HCT116 (cell line): ENCODE results near the gene RUNX1. TPM values are rescaled to one million over a fixed set of nuclear protein-coding genes. Genes with fewer than 3 reads are reported as not detected.

ENCODE experiments used
- ATAC-seq: fragments of 200-7000 bp; cut with Tn5 transposase; 2 replicates; pipeline ENCODE4 v1.9.1; 2020; ENCODE audit warnings: mild to moderate bottlenecking, moderate library complexity
- BruUV-seq: library from RNA; stranded (reverse); fragments of 400-500 nt; replicated peaks from 2 replicates; lab custom pipeline; 2021; lab: Mats Ljungman, UMichigan
- CTCF ChIA-PET: fragments of 300-600 bp; sonication (Branson Sonifier 250); formaldehyde crosslinking; loops from one replicate; lab custom pipeline; 2021; ENCODE audit warnings: antibody characterized with exemption; lab: Charles Lee
- POLR2A ChIA-PET: fragments of 300-600, 350-600 bp; sonication (Branson Sonifier 250); formaldehyde crosslinking; loops from one replicate; lab custom pipeline; 2021; ENCODE audit warnings: antibody characterized with exemption; lab: Charles Lee
- RAD21 ChIA-PET, 2 experiments: fragments of 300-600 bp; sonication (Branson Sonifier 250); formaldehyde crosslinking; loops; one replicate each; lab custom pipeline; 2023; ENCODE audit warnings: low total read pairs in 2 of 2; ENCODE audit not compliant: uncharacterized antibody in 2 of 2, unreplicated experiment in 2 of 2, low non-redundant PET in 1 of 2; lab: Charles Lee
- DNase-seq: peaks from one replicate; pipeline ENCODE4 v3.0.0-alpha.2; 2010; ENCODE audit warnings: low read depth, low spot score
- H2AFZ ChIP-seq: fragments of 200-600 bp; shearing (Covaris generic), sonication (generic); 2 replicates; pipeline ENCODE4 v1.6.1; 2017; ENCODE audit warnings: low read depth, mixed run types, mixed read lengths, antibody characterized with exemption, low read length; ENCODE audit not compliant: poor library complexity, severe bottlenecking
- H3K27ac ChIP-seq: 2 replicates; pipeline ENCODE4 v1.5.1; 2012; ENCODE audit warnings: low read depth, low read length
- H3K27me3 ChIP-seq: fragments of 200-600 bp; sonication (generic); 2 replicates; pipeline ENCODE4 v1.6.1; 2016; ENCODE audit warnings: mixed run types, low read length, mixed read lengths; ENCODE audit not compliant: insufficient read depth
- H3K36me3 ChIP-seq, 2 experiments: fragments of 200-500 bp in 1 of 2; fragments of 200-600 bp in 1 of 2; sonication (Bioruptor generic) in 1 of 2; sonication (generic) in 1 of 2; 2 replicates each; pipeline versions ENCODE4 v1.5.1 to v1.6.1; 2014 to 2016; ENCODE audit warnings: low read length in 2 of 2, inconsistent platforms in 1 of 2, mixed read lengths in 1 of 2, mixed run types in 1 of 2; ENCODE audit not compliant: insufficient read depth in 2 of 2, control insufficient read depth in 1 of 2
- H3K4me1 ChIP-seq, 2 experiments: fragments of 200-600 bp in 1 of 2; sonication (generic) in 1 of 2; 2 replicates each; pipeline versions ENCODE4 v1.5.1 to v1.6.1; 2012 to 2017; ENCODE audit warnings: low read length in 2 of 2, inconsistent platforms in 1 of 2, mild to moderate bottlenecking in 1 of 2, mixed read lengths in 1 of 2, mixed run types in 1 of 2, moderate library complexity in 1 of 2; ENCODE audit not compliant: insufficient read depth in 2 of 2, control insufficient read depth in 1 of 2
- H3K4me2 ChIP-seq: fragments of 200-600 bp; sonication (generic); 2 replicates; pipeline ENCODE4 v1.6.1; 2017; ENCODE audit warnings: mixed run types, low read length, mixed read lengths
- H3K4me3 ChIP-seq, 2 experiments: fragments of 200-600 bp in 1 of 2; sonication (generic) in 1 of 2; replicated peaks in 1 of 2; 2 replicates each; pipeline ENCODE4 v1.5.1; 2011 to 2016; ENCODE audit warnings: low read length in 2 of 2, control low read depth in 1 of 2, low read depth in 1 of 2, mild to moderate bottlenecking in 1 of 2, mixed read lengths in 1 of 2, mixed run types in 1 of 2
- H3K79me2 ChIP-seq: fragments of 200-600 bp; sonication (generic); 2 replicates; pipeline ENCODE4 v1.6.1; 2017; ENCODE audit warnings: mild to moderate bottlenecking, mixed run types, low read length, moderate library complexity, mixed read lengths; ENCODE audit not compliant: insufficient read depth
- H3K9ac ChIP-seq: fragments of 200-600 bp; sonication (generic); 2 replicates; pipeline ENCODE4 v1.6.1; 2016; ENCODE audit warnings: low read length, mixed read lengths
- H3K9me2 ChIP-seq: fragments of 200-600 bp; sonication (generic), shearing (Covaris generic); 2 replicates; pipeline ENCODE4 v1.6.1; 2017; ENCODE audit warnings: mixed run types, mild to moderate bottlenecking, moderate library complexity; ENCODE audit not compliant: insufficient read depth
- H3K9me3 ChIP-seq, 2 experiments: fragments of 200-500 bp in 1 of 2; fragments of 200-600 bp in 1 of 2; sonication (Bioruptor generic) in 1 of 2; sonication (generic) in 1 of 2; 2 replicates each; pipeline ENCODE4 v1.6.1; 2014 to 2017; ENCODE audit warnings: low read length in 2 of 2, mixed read lengths in 2 of 2, inconsistent platforms in 1 of 2, low read depth in 1 of 2, mild to moderate bottlenecking in 1 of 2, mixed run types in 1 of 2, moderate library complexity in 1 of 2; ENCODE audit not compliant: control insufficient read depth in 1 of 2, insufficient read depth in 1 of 2
- H4K20me1 ChIP-seq: fragments of 200-600 bp; sonication (generic), shearing (Covaris generic); 2 replicates; pipeline ENCODE4 v1.6.1; 2017; ENCODE audit warnings: mixed run types, mild to moderate bottlenecking, moderate library complexity; ENCODE audit not compliant: insufficient read depth
- CBX3 ChIP-seq: IDR thresholded peaks from 2 replicates; pipeline ENCODE4 v1.6.1; 2012; ENCODE audit warnings: low read depth
- EGR1 ChIP-seq: IDR thresholded peaks from 2 replicates; pipeline ENCODE4 v1.6.1; 2012; ENCODE audit warnings: low read depth
- ELF1 ChIP-seq: IDR thresholded peaks from 2 replicates; pipeline ENCODE4 v1.6.1; 2012; ENCODE audit warnings: low read depth, borderline replicate concordance
- EZH2 ChIP-seq: fragments of 200-600 bp; sonication (generic); IDR thresholded peaks from 2 replicates; pipeline ENCODE4 v1.6.1; 2017; ENCODE audit warnings: antibody characterized with exemption, mixed run types
- EZH2phosphoT487 ChIP-seq: fragments of 200-600 bp; IDR thresholded peaks from 2 replicates; pipeline ENCODE4 v1.6.1; 2018; ENCODE audit warnings: antibody characterized with exemption, borderline replicate concordance
- JUND ChIP-seq: IDR thresholded peaks from 2 replicates; pipeline ENCODE4 v1.6.1; 2012
- POLR2A ChIP-seq: IDR thresholded peaks from 2 replicates; pipeline ENCODE4 v1.7.0; 2011; ENCODE audit warnings: borderline replicate concordance; ENCODE audit not compliant: insufficient read depth, insufficient read length; ENCODE audit errors: extremely low read depth
- POLR2AphosphoS5 ChIP-seq: IDR thresholded peaks from 2 replicates; pipeline ENCODE4 v1.6.1; 2011; ENCODE audit warnings: mild to moderate bottlenecking, low read depth, low read length, moderate library complexity
- RAD21 ChIP-seq: IDR thresholded peaks from 2 replicates; pipeline ENCODE4 v1.6.1; 2012; ENCODE audit warnings: low read depth, mild to moderate bottlenecking
- SIN3A ChIP-seq: IDR thresholded peaks from 2 replicates; pipeline ENCODE4 v1.6.1; 2012; ENCODE audit warnings: low read depth
- SRF ChIP-seq: IDR thresholded peaks from 2 replicates; pipeline ENCODE4 v1.6.1; 2012; ENCODE audit warnings: low read depth
- TCF7L2 ChIP-seq: IDR thresholded peaks from 2 replicates; pipeline ENCODE4 v1.7.0; 2011; ENCODE audit warnings: borderline replicate concordance, inconsistent platforms; ENCODE audit not compliant: insufficient read depth, insufficient read length; ENCODE audit errors: extremely low read depth
- YY1 ChIP-seq: IDR thresholded peaks from 2 replicates; pipeline ENCODE4 v1.6.1; 2011; ENCODE audit warnings: low read length, low read depth, moderate library complexity, mild to moderate bottlenecking; ENCODE audit not compliant: insufficient replicate concordance; ENCODE audit errors: extremely low read depth
- ZFX ChIP-seq: fragments of 450-650 bp; IDR thresholded peaks from 2 replicates; pipeline ENCODE4 v1.6.1; 2017
- ZNF274 ChIP-seq: fragments of 200-500 bp; sonication (Bioruptor generic); IDR thresholded peaks from 2 replicates; pipeline ENCODE4 v1.6.1; 2014; ENCODE audit warnings: mild to moderate bottlenecking, low read depth, low read length, inconsistent platforms
- intact Hi-C: fragments of 100-400 bp; cut with micrococcal nuclease; formaldehyde crosslinking; loops from 2 replicates; pipeline ENCODE4 v1.10.0; 2022
- total RNA-seq: library from RNA; stranded (reverse); gene quantifications from one replicate; pipeline ENCODE4 v1.2.1, GENCODE V29; 2021; ENCODE audit not compliant: unreplicated experiment
- TF ChIP-seq, protein P1 (sequence below), 3 experiments: fragments of 200-600 bp in 1 of 3; sonication (generic) in 1 of 3; IDR thresholded peaks in 2 of 3; conservative IDR thresholded peaks in 1 of 3; 2 replicates each; pipeline ENCODE4 v1.5.1; 2012 to 2017; ENCODE audit warnings: low read depth in 2 of 3, low read length in 2 of 3, antibody characterized with exemption in 1 of 3, borderline replicate concordance in 1 of 3, control low read depth in 1 of 3, mild to moderate bottlenecking in 1 of 3, mixed read lengths in 1 of 3, mixed run types in 1 of 3, moderate library complexity in 1 of 3; ENCODE audit not compliant: insufficient read depth in 1 of 3
- TF ChIP-seq, protein P2 (sequence below): IDR thresholded peaks from 2 replicates; pipeline ENCODE4 v1.6.1; 2011; ENCODE audit warnings: mild to moderate bottlenecking, low read length, moderate library complexity; ENCODE audit not compliant: insufficient replicate concordance; ENCODE audit errors: extremely low read depth

The RUNX1 gene
- total RNA-seq, 1 experiment from 2014 or later, result 33.5 TPM

DNA sequence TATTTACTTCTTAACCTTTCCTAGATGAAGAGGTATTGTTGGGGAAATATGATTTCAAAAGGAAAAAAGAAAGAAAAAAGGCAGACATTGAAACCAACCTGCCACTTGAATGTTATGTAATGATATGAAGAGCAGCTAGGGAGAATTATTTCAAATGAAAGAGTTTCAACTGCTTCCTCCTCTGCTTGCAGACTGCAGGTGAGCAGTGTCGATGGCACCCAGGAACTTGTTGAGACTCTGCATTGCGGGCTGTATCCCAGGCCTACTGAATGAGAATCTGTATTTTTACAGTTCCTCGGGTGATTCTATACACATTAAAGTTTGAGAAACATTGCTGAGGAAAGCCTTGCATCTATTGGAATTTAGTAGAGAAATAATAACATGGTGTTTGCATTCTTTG, 3.7 kb upstream of the RUNX1 start:
- Histone ChIP-seq H3K27me3 (no peaks in the 10 kb centered on the region), H3K4me2 (no peak overlapping the region), H3K9me2 (no peaks in the 10 kb centered on the region; the same call in 1 of the 2 replicates), H4K20me1 (no peaks in the 10 kb centered on the region), H3K4me3 (no peak overlapping the region), H2AFZ (no peak overlapping the region), H3K79me2 (no peaks in the 10 kb centered on the region), H3K27ac (no peak overlapping the region), H3K9me3 (no peaks in the 10 kb centered on the region), H3K9ac (no peak overlapping the region), H3K4me1 (peaks cover 14 to 35% of the 10 kb centered on the region in 2 experiments), H3K36me3 (no peaks in the 10 kb centered on the region)
- intact Hi-C loops, result loop anchor here (5.0 kb wide), 3 partner anchors 166 to 880 kb away; no protein-coding TSS in a partner anchor
- ChIA-PET CTCF (interaction anchor here (1.3 to 1.6 kb wide), 2 partner anchors 85 to 348 kb away, joined by 4 to 5 read pairs; no protein-coding TSS in a partner anchor), POLR2A (interaction anchor here (0.6 kb wide), 1 partner anchor 14 kb away, joined by 3 read pairs; no protein-coding TSS in a partner anchor), RAD21 (interaction anchor here in 1 of 2 experiments (1.4 kb wide), 1 partner anchor 165 kb away, joined by 4 read pairs; no protein-coding TSS in a partner anchor)
- TF ChIP-seq POLR2AphosphoS5 (no peak), SIN3A (no peak), CBX3 (no peak), RAD21 (no peak), POLR2A (no peak), SRF (no peak), ZFX (no peak), EGR1 (no peak), YY1 (no peak), ZNF274 (no peak), EZH2phosphoT487 (no peak), EZH2 (no peak), ELF1 (no peak), JUND (no peak), TCF7L2 (no peak)
- TF ChIP-seq, protein P1, sequence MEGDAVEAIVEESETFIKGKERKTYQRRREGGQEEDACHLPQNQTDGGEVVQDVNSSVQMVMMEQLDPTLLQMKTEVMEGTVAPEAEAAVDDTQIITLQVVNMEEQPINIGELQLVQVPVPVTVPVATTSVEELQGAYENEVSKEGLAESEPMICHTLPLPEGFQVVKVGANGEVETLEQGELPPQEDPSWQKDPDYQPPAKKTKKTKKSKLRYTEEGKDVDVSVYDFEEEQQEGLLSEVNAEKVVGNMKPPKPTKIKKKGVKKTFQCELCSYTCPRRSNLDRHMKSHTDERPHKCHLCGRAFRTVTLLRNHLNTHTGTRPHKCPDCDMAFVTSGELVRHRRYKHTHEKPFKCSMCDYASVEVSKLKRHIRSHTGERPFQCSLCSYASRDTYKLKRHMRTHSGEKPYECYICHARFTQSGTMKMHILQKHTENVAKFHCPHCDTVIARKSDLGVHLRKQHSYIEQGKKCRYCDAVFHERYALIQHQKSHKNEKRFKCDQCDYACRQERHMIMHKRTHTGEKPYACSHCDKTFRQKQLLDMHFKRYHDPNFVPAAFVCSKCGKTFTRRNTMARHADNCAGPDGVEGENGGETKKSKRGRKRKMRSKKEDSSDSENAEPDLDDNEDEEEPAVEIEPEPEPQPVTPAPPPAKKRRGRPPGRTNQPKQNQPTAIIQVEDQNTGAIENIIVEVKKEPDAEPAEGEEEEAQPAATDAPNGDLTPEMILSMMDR (IDR thresholded peaks at IDR 0.05 in 2 of 3, conservative IDR thresholded peaks at IDR 0.05 in 1 of 3; ENCODE audit: borderline replicate concordance in 1 of 3, insufficient read depth in 1 of 3, low read depth in 2 of 3, low read length in 2 of 3), result no peak
- TF ChIP-seq, protein P2, sequence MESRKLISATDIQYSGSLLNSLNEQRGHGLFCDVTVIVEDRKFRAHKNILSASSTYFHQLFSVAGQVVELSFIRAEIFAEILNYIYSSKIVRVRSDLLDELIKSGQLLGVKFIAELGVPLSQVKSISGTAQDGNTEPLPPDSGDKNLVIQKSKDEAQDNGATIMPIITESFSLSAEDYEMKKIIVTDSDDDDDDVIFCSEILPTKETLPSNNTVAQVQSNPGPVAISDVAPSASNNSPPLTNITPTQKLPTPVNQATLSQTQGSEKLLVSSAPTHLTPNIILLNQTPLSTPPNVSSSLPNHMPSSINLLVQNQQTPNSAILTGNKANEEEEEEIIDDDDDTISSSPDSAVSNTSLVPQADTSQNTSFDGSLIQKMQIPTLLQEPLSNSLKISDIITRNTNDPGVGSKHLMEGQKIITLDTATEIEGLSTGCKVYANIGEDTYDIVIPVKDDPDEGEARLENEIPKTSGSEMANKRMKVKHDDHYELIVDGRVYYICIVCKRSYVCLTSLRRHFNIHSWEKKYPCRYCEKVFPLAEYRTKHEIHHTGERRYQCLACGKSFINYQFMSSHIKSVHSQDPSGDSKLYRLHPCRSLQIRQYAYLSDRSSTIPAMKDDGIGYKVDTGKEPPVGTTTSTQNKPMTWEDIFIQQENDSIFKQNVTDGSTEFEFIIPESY, result no peak
- ATAC-seq, result no peak
- no TSS peak for BruUV-seq
- DNase-seq, result no peak
